Measurements from ENCODE around the gene HLA-A.

Gene HLA-A

DNA sequence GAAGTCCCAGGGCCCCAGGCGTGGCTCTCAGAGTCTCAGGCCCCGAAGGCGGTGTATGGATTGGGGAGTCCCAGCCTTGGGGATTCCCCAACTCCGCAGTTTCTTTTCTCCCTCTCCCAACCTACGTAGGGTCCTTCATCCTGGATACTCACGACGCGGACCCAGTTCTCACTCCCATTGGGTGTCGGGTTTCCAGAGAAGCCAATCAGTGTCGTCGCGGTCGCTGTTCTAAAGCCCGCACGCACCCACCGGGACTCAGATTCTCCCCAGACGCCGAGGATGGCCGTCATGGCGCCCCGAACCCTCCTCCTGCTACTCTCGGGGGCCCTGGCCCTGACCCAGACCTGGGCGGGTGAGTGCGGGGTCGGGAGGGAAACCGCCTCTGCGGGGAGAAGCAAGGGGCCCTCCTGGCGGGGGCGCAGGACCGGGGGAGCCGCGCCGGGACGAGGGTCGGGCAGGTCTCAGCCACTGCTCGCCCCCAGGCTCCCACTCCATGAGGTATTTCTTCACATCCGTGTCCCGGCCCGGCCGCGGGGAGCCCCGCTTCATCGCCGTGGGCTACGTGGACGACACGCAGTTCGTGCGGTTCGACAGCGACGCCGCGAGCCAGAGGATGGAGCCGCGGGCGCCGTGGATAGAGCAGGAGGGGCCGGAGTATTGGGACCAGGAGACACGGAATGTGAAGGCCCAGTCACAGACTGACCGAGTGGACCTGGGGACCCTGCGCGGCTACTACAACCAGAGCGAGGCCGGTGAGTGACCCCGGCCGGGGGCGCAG, at the start of gene HLA-A:
Gene HLA-A (plus strand): TSS at position 258 of the 778 bp plus-strand sequence. CDS start 22 bp downstream, at position 280.
- no peaks in the 10 kb centered on the region for H4K20me1 ChIP-seq (ENCODE audit: insufficient read depth)
- peak within 1 kb of the TSS; percentile 53 for H3K27ac ChIP-seq
- H3K4me3 ChIP-seq (IDR thresholded peaks at IDR 0.05; ENCODE audit: insufficient read depth, low read depth, low read length): no peak within 1 kb of the TSS
- no peaks in the 10 kb centered on the region for H3K4me1 ChIP-seq (ENCODE audit: low read depth, poor library complexity, severe bottlenecking)
- H3K4me2 ChIP-seq: peak within 1 kb of the TSS; percentile 50
- TF ChIP-seq, protein P1, sequence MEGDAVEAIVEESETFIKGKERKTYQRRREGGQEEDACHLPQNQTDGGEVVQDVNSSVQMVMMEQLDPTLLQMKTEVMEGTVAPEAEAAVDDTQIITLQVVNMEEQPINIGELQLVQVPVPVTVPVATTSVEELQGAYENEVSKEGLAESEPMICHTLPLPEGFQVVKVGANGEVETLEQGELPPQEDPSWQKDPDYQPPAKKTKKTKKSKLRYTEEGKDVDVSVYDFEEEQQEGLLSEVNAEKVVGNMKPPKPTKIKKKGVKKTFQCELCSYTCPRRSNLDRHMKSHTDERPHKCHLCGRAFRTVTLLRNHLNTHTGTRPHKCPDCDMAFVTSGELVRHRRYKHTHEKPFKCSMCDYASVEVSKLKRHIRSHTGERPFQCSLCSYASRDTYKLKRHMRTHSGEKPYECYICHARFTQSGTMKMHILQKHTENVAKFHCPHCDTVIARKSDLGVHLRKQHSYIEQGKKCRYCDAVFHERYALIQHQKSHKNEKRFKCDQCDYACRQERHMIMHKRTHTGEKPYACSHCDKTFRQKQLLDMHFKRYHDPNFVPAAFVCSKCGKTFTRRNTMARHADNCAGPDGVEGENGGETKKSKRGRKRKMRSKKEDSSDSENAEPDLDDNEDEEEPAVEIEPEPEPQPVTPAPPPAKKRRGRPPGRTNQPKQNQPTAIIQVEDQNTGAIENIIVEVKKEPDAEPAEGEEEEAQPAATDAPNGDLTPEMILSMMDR (conservative IDR thresholded peaks at IDR 0.05; ENCODE audit: low read depth, low read length): no peak
- H3K36me3 ChIP-seq (ENCODE audit: insufficient read depth): no peaks in the 10 kb centered on the region
- H3K9ac ChIP-seq: peak within 1 kb of the TSS; percentile 67
- H3K27me3 ChIP-seq (ENCODE audit: insufficient read depth, low read depth): no peaks in the 10 kb centered on the region
- peak within 1 kb of the TSS; percentile 83; the same call in 1 of the 2 replicates for H2AFZ ChIP-seq (ENCODE audit: low read depth)
- no peaks in the 10 kb centered on the region for H3K79me2 ChIP-seq (ENCODE audit: insufficient read depth, low read depth)

DNA sequence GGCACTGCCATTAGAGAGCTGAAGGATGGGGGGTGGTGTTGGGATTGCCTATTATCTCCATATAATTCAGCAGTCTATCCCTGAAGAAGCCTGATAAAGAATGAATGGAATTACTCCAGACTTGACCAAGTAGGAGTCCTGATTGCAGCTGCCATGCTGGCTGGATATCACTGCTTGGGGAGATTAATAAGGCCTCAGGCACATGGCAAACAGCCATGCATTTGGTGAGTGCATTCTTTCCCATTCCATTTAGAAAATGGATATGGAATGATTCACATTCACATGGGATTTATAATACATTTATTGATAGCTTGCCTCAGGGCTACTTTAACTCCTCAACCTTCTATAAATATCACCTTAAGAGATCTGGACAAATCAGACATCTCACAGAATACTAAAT, 49.6 kb upstream of the HLA-A start:
- H4K20me1 ChIP-seq (ENCODE audit: insufficient read depth): no peaks in the 10 kb centered on the region
- no peak overlapping the region for H3K4me3 ChIP-seq (IDR thresholded peaks at IDR 0.05; ENCODE audit: insufficient read depth, low read depth, low read length)
- no peaks in the 10 kb centered on the region for H3K4me1 ChIP-seq (ENCODE audit: low read depth, poor library complexity, severe bottlenecking)
- no peaks in the 10 kb centered on the region for H3K36me3 ChIP-seq (ENCODE audit: insufficient read depth)
- no peak overlapping the region for H3K4me2 ChIP-seq
- no peak overlapping the region for H2AFZ ChIP-seq (ENCODE audit: low read depth)
- no peaks in the 10 kb centered on the region for H3K79me2 ChIP-seq (ENCODE audit: insufficient read depth, low read depth)
- TF ChIP-seq, protein P1 (conservative IDR thresholded peaks at IDR 0.05; ENCODE audit: low read depth, low read length): no peak
- H3K27me3 ChIP-seq (ENCODE audit: insufficient read depth, low read depth): no peaks in the 10 kb centered on the region
- no peak overlapping the region for H3K9ac ChIP-seq
- no peak overlapping the region for H3K27ac ChIP-seq

DNA sequence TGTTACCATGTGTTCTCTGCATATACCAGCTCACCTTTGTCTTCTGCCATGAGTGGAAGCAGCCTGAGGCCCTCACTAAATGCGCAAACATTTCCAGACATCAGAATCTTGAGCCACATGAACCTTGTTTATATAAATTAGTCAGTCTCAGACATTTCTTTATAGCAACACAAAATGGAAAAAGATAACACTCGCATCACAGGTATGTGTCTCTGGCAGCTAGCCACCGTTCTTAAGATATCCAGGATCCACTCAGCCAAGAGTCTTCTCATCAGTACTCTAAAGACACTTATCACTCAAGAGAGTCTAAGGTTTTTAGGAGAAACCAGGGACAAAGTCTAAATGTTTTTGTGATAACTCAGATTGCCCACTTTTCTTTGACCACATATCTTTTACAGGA, 43.1 kb upstream of the HLA-A start:
- Histone ChIP-seq H3K9ac (no peak overlapping the region), H2AFZ (ENCODE audit: low read depth) (no peak overlapping the region), H3K4me2 (no peak overlapping the region), H4K20me1 (ENCODE audit: insufficient read depth) (no peaks in the 10 kb centered on the region), H3K79me2 (ENCODE audit: insufficient read depth, low read depth) (no peaks in the 10 kb centered on the region), H3K36me3 (ENCODE audit: insufficient read depth) (no peaks in the 10 kb centered on the region), H3K4me1 (ENCODE audit: low read depth, poor library complexity, severe bottlenecking) (no peaks in the 10 kb centered on the region), H3K27ac (no peak overlapping the region), H3K4me3 (IDR thresholded peaks at IDR 0.05; ENCODE audit: insufficient read depth, low read depth, low read length) (no peak overlapping the region), H3K27me3 (ENCODE audit: insufficient read depth, low read depth) (no peaks in the 10 kb centered on the region)
- TF ChIP-seq, protein P1 (conservative IDR thresholded peaks at IDR 0.05; ENCODE audit: low read depth, low read length): no peak

DNA sequence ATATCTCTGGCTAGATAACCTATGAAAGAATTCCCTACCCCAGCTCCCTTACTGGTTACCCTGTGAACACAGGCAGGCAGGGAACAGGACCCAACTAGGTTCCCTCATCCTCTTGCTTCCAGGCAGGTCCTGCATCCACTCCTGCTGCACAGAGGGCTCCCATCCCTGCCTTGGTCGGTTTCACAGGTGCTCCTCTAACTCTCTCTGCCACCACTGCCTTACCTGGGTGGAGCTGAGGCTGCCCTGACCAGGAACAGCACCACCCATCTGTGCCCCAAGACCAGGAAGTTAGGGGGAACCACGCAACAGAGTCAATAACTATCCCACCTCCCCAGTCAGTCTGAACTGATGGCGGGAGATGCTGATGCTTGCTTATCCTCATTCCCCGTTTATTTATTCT, 37.0 kb upstream of the HLA-A start:
- no peaks in the 10 kb centered on the region for H4K20me1 ChIP-seq (ENCODE audit: insufficient read depth)
- no peak overlapping the region for H3K4me2 ChIP-seq
- H3K4me3 ChIP-seq (IDR thresholded peaks at IDR 0.05; ENCODE audit: insufficient read depth, low read depth, low read length): no peak overlapping the region
- no peaks in the 10 kb centered on the region for H3K4me1 ChIP-seq (ENCODE audit: low read depth, poor library complexity, severe bottlenecking)
- H3K9ac ChIP-seq: no peak overlapping the region
- H3K79me2 ChIP-seq (ENCODE audit: insufficient read depth, low read depth): no peaks in the 10 kb centered on the region
- TF ChIP-seq, protein P1 (conservative IDR thresholded peaks at IDR 0.05; ENCODE audit: low read depth, low read length): no peak
- no peaks in the 10 kb centered on the region for H3K36me3 ChIP-seq (ENCODE audit: insufficient read depth)
- H2AFZ ChIP-seq (ENCODE audit: low read depth): no peak overlapping the region
- no peaks in the 10 kb centered on the region for H3K27me3 ChIP-seq (ENCODE audit: insufficient read depth, low read depth)
- H3K27ac ChIP-seq: no peak overlapping the region
